MV-4-11 (cell line): ENCODE results near the gene SH2D3A.
"Not testable (repeated sequence)": the region's sequence is repeated elsewhere in the genome, so short reads cannot be mapped to it uniquely, and the experiment has no call there.

Experiments used
- DNase-seq: peaks from one replicate; lab custom pipeline; 2025; lab: John Stamatoyannopoulos, UW

The SH2D3A gene

GRCh38 chr19:6767357-6768235 lies at the start of gene SH2D3A:
Gene SH2D3A (minus strand): TSS chr19:6767435. CDS start chr19:6763748, 3,687 bp downstream.
- DNase-seq = peak; percentile 87

GRCh38 chr19:6813659-6814058 lies 46.4 kb upstream of the SH2D3A start:
- DNase-seq = no peak

GRCh38 chr19:6812612-6813011 lies 45.4 kb upstream of the SH2D3A start:
- no peak for DNase-seq

- peak; percentile 64 for DNase-seq
These were observed 44.7 kb upstream of the SH2D3A start for GRCh38 chr19:6811906-6812305.

- DNase-seq = no peak
These were observed 44.1 kb upstream of the SH2D3A start for GRCh38 chr19:6811378-6811777.

GRCh38 chr19:6809262-6809661 lies 42.0 kb upstream of the SH2D3A start:
- DNase-seq = no peak

GRCh38 chr19:6808494-6808893 lies 41.3 kb upstream of the SH2D3A start:
- no peak for DNase-seq

GRCh38 chr19:6807291-6807690 lies 40.1 kb upstream of the SH2D3A start:
- no peak for DNase-seq

GRCh38 chr19:6806488-6806887 lies 39.3 kb upstream of the SH2D3A start:
- DNase-seq = peak; percentile 46

GRCh38 chr19:6803036-6803404 lies 35.8 kb upstream of the SH2D3A start:
- DNase-seq = peak; percentile 90

- DNase-seq = peak; percentile 99
These were observed 35.3 kb upstream of the SH2D3A start for GRCh38 chr19:6802336-6803035.

GRCh38 chr19:6801485-6802086 lies 34.4 kb upstream of the SH2D3A start:
- DNase-seq = peak; percentile 97

GRCh38 chr19:6800991-6801484 lies 33.8 kb upstream of the SH2D3A start:
- DNase-seq = peak; percentile 48

GRCh38 chr19:6800160-6800790 lies 33.0 kb upstream of the SH2D3A start:
- DNase-seq = not testable (repeated sequence)

- DNase-seq = peak; percentile 58
These were observed 30.4 kb upstream of the SH2D3A start for GRCh38 chr19:6797646-6798045.

- DNase-seq = no peak
These were observed 29.0 kb upstream of the SH2D3A start for GRCh38 chr19:6796278-6796677.

GRCh38 chr19:6794686-6795431 lies 27.6 kb upstream of the SH2D3A start:
- DNase-seq = peak; percentile 37

- DNase-seq = no peak
These were observed 26.7 kb upstream of the SH2D3A start for GRCh38 chr19:6793973-6794372.

GRCh38 chr19:6793411-6793810 lies 26.2 kb upstream of the SH2D3A start:
- DNase-seq = no peak

GRCh38 chr19:6791237-6791636 lies 24.0 kb upstream of the SH2D3A start:
- peak; percentile 20 for DNase-seq
